OCI-LY1 (cell line): ENCODE results near the gene TIMM44.

Source experiments
- H2AFZ ChIP-seq: fragments of 200-600 bp; sonication (generic), shearing (Covaris generic); 2 replicates; pipeline ENCODE4 v1.6.0; 2014; ENCODE audit warnings: antibody characterized with exemption, mild to moderate bottlenecking, low read length
- H3F3A ChIP-seq: fragments of 200-600 bp; sonication (generic), shearing (Covaris generic); 2 replicates; pipeline ENCODE4 v1.6.0; 2014; ENCODE audit warnings: mild to moderate bottlenecking, antibody characterized with exemption, low read length, moderate library complexity; ENCODE audit not compliant: insufficient read depth
- H3K27ac ChIP-seq: fragments of 200-600 bp; sonication (generic); 2 replicates; pipeline ENCODE4 v1.5.1; 2014; ENCODE audit warnings: low read length, mixed run types, mild to moderate bottlenecking, low read depth; ENCODE audit not compliant: poor library complexity, severe bottlenecking
- H3K27me3 ChIP-seq: fragments of 200-600 bp; sonication (generic); 2 replicates; pipeline ENCODE4 v1.6.0; 2014; ENCODE audit warnings: antibody characterized with exemption, mild to moderate bottlenecking, low read length, moderate library complexity; ENCODE audit not compliant: insufficient read depth
- H3K36me3 ChIP-seq: fragments of 200-600 bp; sonication (generic); 2 replicates; pipeline ENCODE4 v1.6.1; 2014; ENCODE audit warnings: mild to moderate bottlenecking, antibody characterized with exemption, low read length, moderate library complexity, mixed read lengths; ENCODE audit not compliant: insufficient read depth
- H3K4me1 ChIP-seq: fragments of 200-600 bp; sonication (generic); 2 replicates; pipeline ENCODE4 v1.5.1; 2014; ENCODE audit warnings: mild to moderate bottlenecking, low read length, moderate library complexity; ENCODE audit not compliant: insufficient read depth, severe bottlenecking
- H3K4me2 ChIP-seq: fragments of 200-600 bp; sonication (generic), shearing (Covaris generic); 2 replicates; pipeline ENCODE4 v1.6.1; 2014; ENCODE audit warnings: low read length
- H3K4me3 ChIP-seq: fragments of 200-600 bp; sonication (generic); 2 replicates; pipeline ENCODE4 v1.5.1; 2014; ENCODE audit warnings: low read length, low read depth, mild to moderate bottlenecking, mixed read lengths; ENCODE audit not compliant: poor library complexity, severe bottlenecking
- H3K79me2 ChIP-seq: fragments of 200-600 bp; shearing (Covaris generic); 2 replicates; pipeline ENCODE4 v1.6.1; 2016; ENCODE audit warnings: mixed run types, low read length, mixed read lengths; ENCODE audit not compliant: insufficient read depth
- H3K9ac ChIP-seq: fragments of 200-600 bp; sonication (generic), shearing (Covaris generic); 2 replicates; pipeline ENCODE4 v1.6.1; 2014; ENCODE audit warnings: mild to moderate bottlenecking, low read length, mixed read lengths
- H3K9me2 ChIP-seq: fragments of 200-600 bp; sonication (generic), shearing (Covaris generic); 2 replicates; pipeline ENCODE4 v1.6.1; 2014; ENCODE audit warnings: low read depth, mild to moderate bottlenecking, low read length, mixed read lengths
- H3K9me3 ChIP-seq: fragments of 200-600 bp; shearing (Covaris generic); 2 replicates; pipeline ENCODE4 v1.6.1; 2014; ENCODE audit warnings: low read length, mixed read lengths
- H4K20me1 ChIP-seq: fragments of 200-600 bp; sonication (generic), shearing (Covaris generic); 2 replicates; pipeline ENCODE4 v1.6.0; 2016; ENCODE audit warnings: mild to moderate bottlenecking, low read length; ENCODE audit not compliant: insufficient read depth
- CTCF ChIP-seq: fragments of 200-600 bp; sonication (generic), shearing (Covaris generic); IDR thresholded peaks from 2 replicates; pipeline ENCODE4 v1.5.1; 2017; ENCODE audit warnings: mild to moderate bottlenecking, antibody characterized with exemption, low read length, moderate library complexity, mixed read lengths
- EZH2 ChIP-seq: fragments of 200-600 bp; sonication (generic), shearing (Covaris generic); IDR thresholded peaks from 2 replicates; pipeline ENCODE4 v1.8.0; 2017; ENCODE audit warnings: borderline replicate concordance, mixed run types, mild to moderate bottlenecking, antibody characterized with exemption, low read length, moderate library complexity, mixed read lengths

The TIMM44 gene

GRCh38 chr19:7942981-7943443 is 454 bp downstream of the TIMM44 start:
- Histone ChIP-seq H3K4me1 (peaks cover 24% of the 10 kb centered on the region), H3K27me3 (no peaks in the 10 kb centered on the region), H3K4me2 (peak overlapping the region; percentile 62), H3K79me2 (peaks cover 4% of the 10 kb centered on the region; the same call in 1 of the 2 replicates), H3K9me2 (no peaks in the 10 kb centered on the region), H3K4me3 (peak overlapping the region; percentile 88), H3K9ac (peak overlapping the region; percentile 93), H3K27ac (peak overlapping the region; percentile 54), H3K36me3 (peaks cover 33% of the 10 kb centered on the region), H2AFZ (no peak overlapping the region), H4K20me1 (no peaks in the 10 kb centered on the region), H3F3A (no peaks in the 10 kb centered on the region), H3K9me3 (no peaks in the 10 kb centered on the region)
- no peak for TF ChIP-seq EZH2
- no peak for TF ChIP-seq CTCF

- no peaks in the 10 kb centered on the region for H3K27me3 ChIP-seq
- no peaks in the 10 kb centered on the region for H3F3A ChIP-seq
- H4K20me1 ChIP-seq: no peaks in the 10 kb centered on the region
- H3K79me2 ChIP-seq: peaks cover 4% of the 10 kb centered on the region; the same call in 1 of the 2 replicates
- no peak for TF ChIP-seq EZH2
- TF ChIP-seq CTCF: no peak
- H3K36me3 ChIP-seq: peaks cover 42% of the 10 kb centered on the region
- H3K9me2 ChIP-seq: no peaks in the 10 kb centered on the region
- H3K4me2 ChIP-seq: peak overlapping the region; percentile 62
- H2AFZ ChIP-seq: no peak overlapping the region
- peak overlapping the region; percentile 93; the same call in 1 of the 2 replicates for H3K9ac ChIP-seq
- H3K9me3 ChIP-seq: no peaks in the 10 kb centered on the region
- peak overlapping the region; percentile 88 for H3K4me3 ChIP-seq
- no peak overlapping the region for H3K27ac ChIP-seq
- H3K4me1 ChIP-seq: peaks cover 24% of the 10 kb centered on the region
These were observed 1.4 kb downstream of the TIMM44 start for GRCh38 chr19:7941895-7942596.

- H3F3A ChIP-seq: no peaks in the 10 kb centered on the region
- peaks cover 24% of the 10 kb centered on the region for H3K4me1 ChIP-seq
- no peak overlapping the region for H3K27ac ChIP-seq
- H3K36me3 ChIP-seq: peaks cover 54% of the 10 kb centered on the region
- no peak overlapping the region for H3K4me3 ChIP-seq
- no peaks in the 10 kb centered on the region for H3K9me3 ChIP-seq
- H3K79me2 ChIP-seq: peaks cover 4% of the 10 kb centered on the region; the same call in 1 of the 2 replicates
- TF ChIP-seq EZH2 (no peak), CTCF (no peak)
- no peak overlapping the region for H3K4me2 ChIP-seq
- no peak overlapping the region for H2AFZ ChIP-seq
- H3K27me3 ChIP-seq: no peaks in the 10 kb centered on the region
- H3K9ac ChIP-seq: no peak overlapping the region
- H4K20me1 ChIP-seq: no peaks in the 10 kb centered on the region
- H3K9me2 ChIP-seq: no peaks in the 10 kb centered on the region
These were observed 2.6 kb downstream of the TIMM44 start for GRCh38 chr19:7940841-7941240.
